Common myeloid progenitor, CD34-positive (primary cell): ENCODE results near the gene RPS6KA6.
"Not testable (repeated sequence)": the region's sequence is repeated elsewhere in the genome, so short reads cannot be mapped to it uniquely, and the experiment has no call there.

ENCODE experiments used
- CTCF ChIA-PET: fragments of 350-600 bp; sonication (Branson Sonifier 250); formaldehyde crosslinking; loops from one replicate; lab custom pipeline; 2021; ENCODE audit warnings: antibody characterized with exemption; lab: Charles Lee
- POLR2A ChIA-PET: fragments of 350-600 bp; sonication (Branson Sonifier 250); formaldehyde crosslinking; loops from one replicate; lab custom pipeline; 2021; ENCODE audit warnings: antibody characterized with exemption; lab: Charles Lee
- DNase-seq, 3 donors: peaks; one replicate each; pipeline versions ENCODE4 v3.0.0 to v3.0.0-alpha.2; 2013
- H3K27ac ChIP-seq, 2 experiments: 1 replicate in 1 of 2; 2 replicates in 1 of 2; pipeline ENCODE4 v1.7.0; 2013; ENCODE audit warnings: inconsistent platforms in 2 of 2, low read length in 2 of 2, mild to moderate bottlenecking in 2 of 2, low read depth in 1 of 2, moderate library complexity in 1 of 2; ENCODE audit not compliant: severe bottlenecking in 2 of 2, insufficient read depth in 1 of 2, poor library complexity in 1 of 2
- H3K27me3 ChIP-seq, 5 experiments: replicated peaks in 2 of 5; 1 replicate in 3 of 5; 2 replicates in 2 of 5; pipeline versions ENCODE4 v1.6.1 to v1.7.0; 2013; ENCODE audit warnings: low read length in 4 of 5, mild to moderate bottlenecking in 2 of 5, moderate library complexity in 2 of 5, inconsistent platforms in 1 of 5; ENCODE audit not compliant: insufficient read depth in 5 of 5, control insufficient read depth in 4 of 5
- H3K36me3 ChIP-seq, 4 experiments: 1 replicate in 2 of 4; 2 replicates in 2 of 4; pipeline versions ENCODE4 v1.6.1 to v1.7.0; 2013; ENCODE audit warnings: low read length in 3 of 4, control low read depth in 1 of 4, mild to moderate bottlenecking in 1 of 4; ENCODE audit not compliant: control insufficient read depth in 4 of 4, insufficient read depth in 4 of 4
- H3K4me1 ChIP-seq, 4 experiments: 1 replicate in 3 of 4; 2 replicates in 1 of 4; pipeline versions ENCODE4 v1.6.1 to v1.7.1; 2013; ENCODE audit warnings: low read length in 3 of 4, mild to moderate bottlenecking in 3 of 4, control low read depth in 1 of 4, inconsistent platforms in 1 of 4, moderate library complexity in 1 of 4; ENCODE audit not compliant: control insufficient read depth in 4 of 4, insufficient read depth in 4 of 4; ENCODE audit errors: control extremely low read depth in 1 of 4
- H3K4me3 ChIP-seq, 7 experiments: 1 replicate in 4 of 7; 2 replicates in 3 of 7; pipeline versions ENCODE4 v1.5.1 to v1.7.0; 2013; ENCODE audit warnings: mild to moderate bottlenecking in 7 of 7, low read length in 6 of 7, moderate library complexity in 6 of 7, inconsistent platforms in 2 of 7, low read depth in 2 of 7, control low read depth in 1 of 7; ENCODE audit not compliant: insufficient read depth in 4 of 7, control insufficient read depth in 1 of 7; ENCODE audit errors: extremely low read depth in 1 of 7
- H3K9me3 ChIP-seq, 5 experiments: 1 replicate in 4 of 5; 2 replicates in 1 of 5; pipeline versions ENCODE4 v1.6.1 to v1.7.1; 2013; ENCODE audit warnings: low read length in 4 of 5, mild to moderate bottlenecking in 2 of 5, inconsistent platforms in 1 of 5, low read depth in 1 of 5, moderate library complexity in 1 of 5; ENCODE audit not compliant: control insufficient read depth in 4 of 5, insufficient read depth in 2 of 5; ENCODE audit errors: control extremely low read depth in 1 of 5
- WGBS: methylation state at CpG from one replicate; pipeline ENCODE4 v1.1.5; 2013; ENCODE audit not compliant: insufficient coverage; 5-methylcytosine and 5-hydroxymethylcytosine counted together

RPS6KA6 gene

DNA sequence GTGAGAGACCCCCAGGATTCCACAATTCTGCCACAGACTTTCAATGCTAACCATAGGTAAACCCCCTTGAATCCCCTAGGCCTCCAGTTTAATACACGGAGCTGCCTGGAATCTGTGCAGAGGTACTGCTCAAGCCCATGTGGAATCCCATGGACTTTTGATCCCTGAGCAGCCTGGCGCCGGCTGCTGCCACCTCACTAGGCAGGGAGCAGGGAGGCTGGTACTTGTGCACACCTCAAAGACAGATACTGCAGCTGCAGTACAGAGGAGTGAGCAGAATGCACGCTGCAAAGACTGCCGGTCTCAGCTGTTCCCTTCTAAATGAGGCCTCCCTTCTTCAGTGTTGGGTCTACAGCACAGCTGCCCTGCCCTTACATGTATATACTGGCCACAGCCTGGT, 79.4 kb downstream of the RPS6KA6 start:
- Histone ChIP-seq H3K36me3 (no peaks in the 10 kb centered on the region), H3K4me3 (no peak overlapping the region), H3K27me3 (no peaks in the 10 kb centered on the region), H3K27ac (no peak overlapping the region), H3K4me1 (no peaks in the 10 kb centered on the region), H3K9me3 (no peaks in the 10 kb centered on the region)
- ChIA-PET POLR2A (no interaction called here), CTCF (no interaction called here)
- DNase-seq: no peak
- 88% methylated on average over 3 of the region's 5 CpGs for WGBS

DNA sequence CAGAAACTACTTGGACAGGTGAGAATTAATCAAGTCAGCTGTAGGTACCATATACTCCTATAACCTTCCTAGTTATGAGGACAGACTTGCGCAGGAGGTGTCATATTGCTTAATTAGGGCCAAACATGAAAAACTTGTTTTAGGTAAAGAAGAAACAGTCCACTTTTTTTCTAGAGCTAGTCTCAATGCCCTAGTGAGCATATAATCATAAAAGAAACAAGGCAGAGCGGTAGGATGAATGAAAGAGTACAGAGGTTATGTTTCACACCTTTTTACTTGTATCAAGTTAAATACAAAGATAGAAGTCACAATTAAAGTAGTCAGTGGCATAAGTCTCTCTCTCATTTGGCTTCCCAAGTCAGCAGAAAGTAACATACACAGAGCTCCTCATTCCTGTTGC, 88.9 kb downstream of the RPS6KA6 start:
- 100% methylated on average over 1 of the region's 2 CpGs for WGBS
- POLR2A ChIA-PET: no interaction called here

DNA sequence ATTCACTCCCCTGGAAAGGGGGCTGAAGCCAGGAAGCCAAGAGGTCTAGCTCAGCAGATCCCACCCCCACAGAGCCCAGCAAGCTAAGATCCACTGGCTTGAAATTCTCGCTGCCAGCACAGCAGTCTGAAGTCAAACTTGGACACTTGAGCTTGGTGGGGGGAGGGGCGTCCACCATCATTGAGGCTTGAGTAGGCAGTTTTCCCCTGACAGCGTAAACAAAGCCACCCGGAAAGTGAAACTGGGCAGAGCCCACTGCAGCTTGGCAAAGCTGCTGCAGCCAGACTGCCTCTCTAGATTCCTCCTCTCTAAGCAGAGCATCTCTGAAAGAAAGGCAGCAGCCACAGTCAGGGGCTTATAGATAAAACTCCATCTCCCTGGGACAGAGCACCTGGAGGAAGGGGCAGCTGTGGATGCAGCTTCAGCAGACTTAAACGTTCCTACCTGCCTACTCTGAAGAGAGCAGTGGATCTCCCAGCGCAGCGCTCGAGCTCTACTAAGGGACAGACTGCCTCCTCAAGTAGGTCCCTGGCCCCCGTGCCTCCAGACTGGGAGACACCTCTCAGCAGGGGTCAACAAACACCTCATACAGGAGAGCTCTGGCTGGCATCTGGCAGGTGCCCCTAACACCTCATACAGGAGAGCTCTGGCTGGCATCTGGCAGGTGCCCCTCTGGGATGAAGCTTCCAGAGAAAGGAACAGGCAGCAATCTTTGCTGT, 108.4 kb downstream of the RPS6KA6 start:
- H3K9me3 ChIP-seq, POLR2A ChIA-PET: not testable (repeated sequence)
- WGBS: 57% methylated on average over 9 of the region's 9 CpGs

More for the DNA sequence above, 88.9 kb downstream of the RPS6KA6 start:
- CTCF ChIA-PET: no interaction called here
- Histone ChIP-seq H3K9me3 (no peaks in the 10 kb centered on the region), H3K27ac (no peak overlapping the region), H3K4me1 (no peaks in the 10 kb centered on the region), H3K4me3 (no peak overlapping the region), H3K36me3 (no peaks in the 10 kb centered on the region), H3K27me3 (no peaks in the 10 kb centered on the region)
- no peak for DNase-seq

DNA sequence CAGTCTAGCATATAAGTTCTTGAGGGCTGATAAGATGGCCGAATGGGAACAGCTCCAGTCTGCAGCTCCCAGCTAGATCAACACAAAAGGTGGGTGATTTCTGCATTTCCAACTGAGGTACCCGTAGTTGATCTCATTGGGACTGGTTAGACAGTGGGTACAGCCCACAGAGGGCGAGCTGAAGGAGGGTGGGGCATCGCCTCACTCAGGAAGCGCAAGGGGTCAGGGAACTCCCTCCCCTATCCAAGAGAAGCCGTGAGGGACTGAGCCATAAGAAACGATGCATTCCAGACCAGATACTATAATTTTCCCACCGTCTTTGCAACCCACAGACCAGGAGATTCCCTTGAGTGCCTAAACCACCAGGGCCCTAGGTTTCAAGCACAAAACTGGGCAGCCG, 109.0 kb downstream of the RPS6KA6 start:
- ChIA-PET POLR2A (no interaction called here), CTCF (no interaction called here)
- no peak overlapping the region for H3K4me3 ChIP-seq
- peaks cover 0 to 3% (median 0%) of the 10 kb centered on the region in 5 experiments for H3K9me3 ChIP-seq
- no peaks in the 10 kb centered on the region for H3K27me3 ChIP-seq
- no peak for DNase-seq
- no peaks in the 10 kb centered on the region for H3K4me1 ChIP-seq
- H3K27ac ChIP-seq: no peak overlapping the region
- 66% methylated on average over 6 of the region's 9 CpGs for WGBS
- no peaks in the 10 kb centered on the region for H3K36me3 ChIP-seq

More for the DNA sequence above, 108.4 kb downstream of the RPS6KA6 start:
- H3K4me1 ChIP-seq, H3K4me3 ChIP-seq, DNase-seq, H3K36me3 ChIP-seq, CTCF ChIA-PET, H3K27ac ChIP-seq, H3K27me3 ChIP-seq: not testable (repeated sequence)

DNA sequence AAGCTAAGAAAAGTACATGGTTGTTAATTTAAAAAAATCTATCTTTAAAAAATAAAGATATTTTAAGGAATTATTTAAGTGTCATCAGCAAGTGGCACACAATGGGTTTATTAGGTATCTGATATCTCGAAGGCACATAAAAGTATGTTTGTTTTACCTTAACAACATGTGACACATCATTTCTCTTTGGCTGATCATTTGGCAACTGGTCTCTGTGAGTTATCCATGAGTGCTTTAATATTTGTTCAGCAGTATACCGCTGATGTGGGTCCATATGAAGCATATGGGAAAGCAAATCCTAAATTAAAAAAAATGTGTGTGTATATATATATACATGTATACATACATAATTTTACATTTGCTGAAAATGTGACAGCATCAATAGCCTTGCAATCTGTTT, 123.2 kb downstream of the RPS6KA6 start:
- no peaks in the 10 kb centered on the region for H3K4me1 ChIP-seq
- H3K27me3 ChIP-seq: peaks cover 0 to 2% (median 0%) of the 10 kb centered on the region in 5 experiments
- ChIA-PET POLR2A (no interaction called here), CTCF (no interaction called here)
- no peak overlapping the region for H3K27ac ChIP-seq
- no peak for DNase-seq
- no peak overlapping the region for H3K4me3 ChIP-seq
- H3K9me3 ChIP-seq: no peaks in the 10 kb centered on the region
- WGBS: no CpG with 5 or more reads among the region's 2 CpGs
- H3K36me3 ChIP-seq: no peaks in the 10 kb centered on the region

DNA sequence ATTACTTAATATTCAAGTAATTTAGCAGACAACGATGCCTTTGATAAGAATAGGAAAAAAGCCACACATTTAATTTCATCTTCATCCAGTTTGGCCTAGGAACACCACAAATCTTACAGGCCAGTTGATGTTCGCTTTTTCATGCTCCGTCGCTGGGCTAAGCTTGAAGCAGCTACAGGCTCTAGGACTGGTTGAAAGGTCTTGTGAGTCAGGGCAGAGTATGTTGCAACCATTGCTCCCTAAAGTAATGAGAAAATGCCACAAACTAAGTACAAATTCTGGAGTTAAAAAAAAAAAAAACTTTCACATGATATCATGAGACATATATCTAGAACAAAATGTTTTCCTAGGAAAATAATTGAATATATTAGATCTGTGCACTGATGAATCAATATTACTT, 123.8 kb downstream of the RPS6KA6 start:
- Histone ChIP-seq H3K4me3 (no peak overlapping the region), H3K4me1 (no peaks in the 10 kb centered on the region), H3K36me3 (no peaks in the 10 kb centered on the region), H3K9me3 (no peaks in the 10 kb centered on the region), H3K27me3 (peaks cover 0 to 2% (median 0%) of the 10 kb centered on the region in 5 experiments), H3K27ac (no peak overlapping the region)
- ChIA-PET CTCF (no interaction called here), POLR2A (no interaction called here)
- 87% methylated on average over 3 of the region's 4 CpGs for WGBS
- DNase-seq: no peak

DNA sequence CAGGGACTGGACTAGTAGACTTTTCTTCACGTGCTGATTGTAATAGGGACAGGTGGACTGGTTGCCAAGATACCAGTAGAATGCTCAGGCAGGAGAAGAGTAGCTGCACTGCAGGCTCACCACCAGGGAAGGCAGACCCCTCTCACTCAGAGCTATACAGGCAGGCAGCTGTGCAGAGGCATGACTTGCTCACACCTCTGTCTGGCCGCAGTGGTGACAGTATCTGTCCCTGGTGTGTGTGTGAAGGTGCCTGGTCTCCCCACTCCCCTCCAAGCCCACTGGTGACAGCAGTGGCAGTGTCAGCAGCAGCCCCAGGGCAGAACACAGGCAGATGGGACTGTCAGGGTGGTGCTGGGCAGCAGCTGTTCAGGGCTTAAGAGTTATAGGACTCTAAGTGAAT, 140.7 kb downstream of the RPS6KA6 start:
- Histone ChIP-seq H3K4me3 (no peak overlapping the region), H3K9me3 (no peaks in the 10 kb centered on the region), H3K27ac (no peak overlapping the region), H3K4me1 (no peaks in the 10 kb centered on the region), H3K36me3 (no peaks in the 10 kb centered on the region), H3K27me3 (no peaks in the 10 kb centered on the region)
- CTCF ChIA-PET: interaction anchor here (0.7 kb wide), 1 partner anchor 13 kb away, joined by 3 read pairs; no protein-coding TSS in a partner anchor
- DNase-seq: no peak
- 67% methylated on average over 2 of the region's 2 CpGs for WGBS
- POLR2A ChIA-PET: no interaction called here
